K562 (cell line): ENCODE measurements around the gene TMED6. TPM values are rescaled to one million over a fixed set of nuclear protein-coding genes. Genes with fewer than 3 reads are reported as not detected.

Experiments
- ATAC-seq: fragments of 200-7000 bp; cut with Tn5 transposase; 3 replicates; pipeline ENCODE4 v1.9.1; 2020; ENCODE audit warnings: moderate library complexity
- BruUV-seq: library from RNA; stranded (reverse); fragments of 400-500 nt; replicated peaks from 2 replicates; lab custom pipeline; 2021; lab: Mats Ljungman, UMichigan
- CTCF ChIA-PET: fragments of 300-600 bp; formaldehyde crosslinking; extraction: SDS; loops from one replicate; lab custom pipeline; 2021; ENCODE audit warnings: low intra/inter-chr PET ratio; lab: Yijun Ruan, JAX
- POLR2A ChIA-PET: fragments of 300-600, 350-650 bp; sonication (Branson Sonifier 250); formaldehyde crosslinking; extraction: SDS; loops from one replicate; lab custom pipeline; 2021; ENCODE audit warnings: antibody characterized with exemption, inconsistent platforms; lab: Yijun Ruan, JAX
- DNase-seq, 4 experiments: peaks; one replicate each; pipeline versions ENCODE4 v3.0.0 to v3.0.0-alpha.2; 2011 to 2018; ENCODE audit warnings: low spot score in 3 of 4, mixed read lengths in 3 of 4; ENCODE audit errors: extremely low read depth in 1 of 4
- FAIRE-seq: peaks from 2 replicates; lab custom pipeline; 2011; peaks lifted over from hg19 to GRCh38; lab: Jason Lieb, UNC
- H2AFZ ChIP-seq: 2 replicates; pipeline ENCODE4 v1.6.0; 2011; ENCODE audit warnings: low read depth, low read length, control low read depth, inconsistent platforms
- H3K27ac ChIP-seq: fragments of 200-600 bp; 3 replicates; pipeline ENCODE4 v1.8.0; 2011; ENCODE audit warnings: low read depth, mild to moderate bottlenecking, control low read depth, inconsistent platforms, low read length, moderate library complexity, mixed read lengths; ENCODE audit errors: extremely low read depth
- H3K27me3 ChIP-seq, 2 experiments: fragments of 300-600 bp in 1 of 2; 2 replicates in 1 of 2; 3 replicates in 1 of 2; pipeline versions ENCODE4 v1.6.0 to v1.8.0; 2011; ENCODE audit warnings: inconsistent platforms in 2 of 2, low read length in 2 of 2, mild to moderate bottlenecking in 1 of 2, mixed read lengths in 1 of 2, moderate library complexity in 1 of 2; ENCODE audit not compliant: control insufficient read depth in 2 of 2, insufficient read depth in 2 of 2
- H3K36me3 ChIP-seq: fragments of 300-600 bp; 3 replicates; pipeline ENCODE4 v1.8.0; 2011; ENCODE audit warnings: mild to moderate bottlenecking, low read length, inconsistent platforms; ENCODE audit not compliant: control insufficient read depth, insufficient read depth
- H3K4me1 ChIP-seq, 2 experiments: fragments of 200-600 bp in 1 of 2; replicated peaks in 1 of 2; 2 replicates in 1 of 2; 3 replicates in 1 of 2; pipeline versions ENCODE4 v1.5.1 to v1.8.0; 2011; ENCODE audit warnings: inconsistent platforms in 2 of 2, low read length in 2 of 2, mild to moderate bottlenecking in 1 of 2, mixed read lengths in 1 of 2, moderate library complexity in 1 of 2; ENCODE audit not compliant: control insufficient read depth in 2 of 2, insufficient read depth in 2 of 2
- H3K4me2 ChIP-seq: 2 replicates; pipeline ENCODE4 v1.6.1; 2011; ENCODE audit warnings: low read length, control low read depth, inconsistent platforms, mixed read lengths; ENCODE audit not compliant: insufficient read depth
- H3K4me3 ChIP-seq: fragments of 200-600 bp; sonication (generic), shearing (Covaris generic); 2 replicates; pipeline ENCODE4 v1.5.1; 2016; ENCODE audit warnings: control low read depth, inconsistent platforms
- H3K79me2 ChIP-seq: fragments of 200-600 bp; 3 replicates; pipeline ENCODE4 v1.8.0; 2011; ENCODE audit warnings: low read length, inconsistent platforms; ENCODE audit not compliant: control insufficient read depth, insufficient read depth
- H3K9ac ChIP-seq, 2 experiments: 2 replicates each; pipeline versions ENCODE4 v1.6.0 to v1.6.1; 2011; ENCODE audit warnings: low read depth in 2 of 2, low read length in 2 of 2, control low read depth in 1 of 2, inconsistent platforms in 1 of 2, mild to moderate bottlenecking in 1 of 2, mixed read lengths in 1 of 2; ENCODE audit not compliant: insufficient read depth in 1 of 2
- H3K9me1 ChIP-seq: one replicate; pipeline ENCODE4 v1.6.0; 2011; ENCODE audit warnings: inconsistent platforms, mild to moderate bottlenecking, low read length, moderate library complexity; ENCODE audit not compliant: control insufficient read depth, insufficient read depth
- H3K9me3 ChIP-seq: replicated peaks from 2 replicates; pipeline ENCODE4 v1.5.1; 2011; ENCODE audit warnings: low read depth, low read length, inconsistent platforms; ENCODE audit not compliant: control insufficient read depth, insufficient read depth
- H4K20me1 ChIP-seq: replicated peaks from 2 replicates; pipeline ENCODE4 v1.6.1; 2011; ENCODE audit warnings: low read length, inconsistent platforms, mixed read lengths; ENCODE audit not compliant: control insufficient read depth, insufficient read depth
- BACH1 ChIP-seq: fragments of 200-800 bp; sonication (Bioruptor generic); IDR thresholded peaks from 2 replicates; pipeline ENCODE4 v1.6.1; 2016; ENCODE audit warnings: missing genetic modification characterization, missing compliant biosample characterization
- CHD1 ChIP-seq: fragments of 200-600 bp; sonication (generic); IDR thresholded peaks from one replicate; pipeline ENCODE4 v1.6.1; 2012; ENCODE audit warnings: mild to moderate bottlenecking, moderate library complexity, low read length, inconsistent platforms
- CREB3L1 ChIP-seq: fragments of 450-650 bp; IDR thresholded peaks from 2 replicates; pipeline ENCODE4 v1.6.1; 2014; ENCODE audit warnings: low read depth, mild to moderate bottlenecking, moderate library complexity, borderline replicate concordance
- ELF1 ChIP-seq: fragments of 200-800 bp; sonication (Bioruptor generic); IDR thresholded peaks from 2 replicates; pipeline ENCODE4 v1.6.1; 2016; ENCODE audit warnings: missing genetic modification characterization, missing compliant biosample characterization
- NFIC ChIP-seq: fragments of 450-650 bp; IDR thresholded peaks from 2 replicates; pipeline ENCODE4 v1.6.1; 2017; ENCODE audit warnings: mild to moderate bottlenecking, inconsistent platforms
- POLR2A ChIP-seq: fragments of 450-650 bp; conservative IDR thresholded peaks from 2 replicates; pipeline ENCODE4 v1.6.1; 2016
- USF1 ChIP-seq: sonication (generic); formaldehyde crosslinking; IDR thresholded peaks from 2 replicates; pipeline ENCODE4 v1.9.0; 2022; ENCODE audit warnings: mild to moderate bottlenecking, missing genetic modification reagents
- ZNF121 ChIP-seq: sonication (generic); formaldehyde crosslinking; conservative IDR thresholded peaks from 2 replicates; pipeline ENCODE4 v1.8.0; 2022; ENCODE audit warnings: missing genetic modification reagents
- ZNF311 ChIP-seq: fragments of 250-450 bp; sonication (Bioruptor Pico); IDR thresholded peaks from 2 replicates; pipeline ENCODE4 v1.4.0; 2020; ENCODE audit warnings: mild to moderate bottlenecking, moderate library complexity
- ZNF695 ChIP-seq: fragments of 450-650 bp; formaldehyde crosslinking; IDR thresholded peaks from 2 replicates; pipeline ENCODE4 v1.4.0; 2020; ENCODE audit warnings: mild to moderate bottlenecking, moderate library complexity
- whole genome bisulfite sequencing: fragments of 100-300 bp; shearing (Covaris generic); methylation state at CpG from one replicate; pipeline ENCODE4 v1.1.6; 2016; ENCODE audit warnings: low coverage, mixed read lengths; ENCODE audit not compliant: insufficient coverage; ENCODE audit errors: missing lambda C conversion rate; 5-methylcytosine and 5-hydroxymethylcytosine counted together
- in situ Hi-C: fragments of 300-500 bp; cut with MboI; formaldehyde crosslinking; loops from 4 replicates; pipeline ENCODE4 v1.15.0; 2018; ENCODE audit warnings: inconsistent platforms, mixed read lengths
- intact Hi-C: fragments of 100-400 bp; cut with micrococcal nuclease; formaldehyde crosslinking; loops from 2 replicates; pipeline ENCODE4 v1.14.2; 2022
- polyA plus RNA-seq, 8 experiments: library from polyadenylated mRNA; depleted of rRNA in 4 of 8; stranded (reverse) in 5 of 8; unstranded in 3 of 8; fragments of >200 nt; fragmentation: Nextera tagmentation in 2 of 8; fragmentation: Illumina TruSeq in 1 of 8; extraction: Ambion mirVana in 2 of 8; extraction: Trizol in 1 of 8; gene quantifications; 2 replicates each; pipeline versions ENCODE4 v1.2.1 to v1.2.3, GENCODE V29; 2011 to 2014; ENCODE audit warnings: inconsistent platforms in 1 of 8, missing spikeins in 1 of 8
- total RNA-seq, 7 experiments: library from RNA; depleted of rRNA in 6 of 7; stranded (reverse); fragments of >200 nt in 6 of 7; fragmentation: Illumina TruSeq in 2 of 7; extraction: Trizol in 2 of 7; gene quantifications; 2 replicates each; pipeline versions ENCODE4 v1.2.1 to v1.2.3, GENCODE V29; 2011 to 2021; ENCODE audit warnings: low replicate concordance in 1 of 7

Gene TMED6
- total and polyA plus RNA-seq, 9 of the 15 experiments (the other 6 are each of a cell fraction or from before 2014, with no cell fraction given), result 0.14 to 0.45 (median 0.25) TPM; not detected in 2

GRCh38 chr16:69324585-69325253 lies 26.9 kb downstream of the TMED6 start:
- TF ChIP-seq BACH1 (tag), result no peak
- no peak for TF ChIP-seq CHD1
- no peak for TF ChIP-seq CREB3L1
- no peak for TF ChIP-seq ZNF311 (CRISPR knock-in tag)
- TF ChIP-seq POLR2A, result peak; percentile 27; the same call in 1 of the 2 replicates
- no peak for TF ChIP-seq ELF1 (tag)
- TF ChIP-seq NFIC, result peak; percentile 0; the same call in 1 of the 2 replicates
- no peak for TF ChIP-seq USF1
- no peak for TF ChIP-seq ZNF695 (CRISPR knock-in tag)
- TF ChIP-seq ZNF121 (CRISPR knock-in tag), result no peak
- Histone ChIP-seq H3K4me3 (no peak overlapping the region), H3K27me3 (no peaks in the 10 kb centered on the region), H2AFZ (no peak overlapping the region), H3K9me3 (no peaks in the 10 kb centered on the region), H3K4me1 (peaks cover 23 to 54% of the 10 kb centered on the region in 2 experiments; a peak in 4 of 5 replicates), H3K9ac (peak overlapping the region in 1 of 2 experiments; percentile 2; a peak in 1 of 4 replicates), H3K27ac (no peak overlapping the region; the same call in 2 of the 3 replicates), H3K4me2 (no peak overlapping the region), H4K20me1 (peaks cover 42% of the 10 kb centered on the region), H3K79me2 (peaks cover 82% of the 10 kb centered on the region), H3K36me3 (peaks cover 95% of the 10 kb centered on the region), H3K9me1 (no peaks in the 10 kb centered on the region)
- no peak for FAIRE-seq
- TSS peak; percentile 54 for BruUV-seq
- in situ Hi-C loops (no loop called here), intact Hi-C loops (no loop called here)
- 67% methylated on average over 10 of the region's 10 CpGs for WGBS
- ATAC-seq, result no peak
- ChIA-PET CTCF (no interaction called here), POLR2A (interaction anchor here (0.6 to 2.4 kb wide), 5 partner anchors 9 to 459 kb away, joined by 4 to 7 read pairs (median 4); no protein-coding TSS in a partner anchor)
- peak in 1 of 4 experiments; percentile 21 for DNase-seq
